Right lung (tissue), 5 donors: ENCODE results near the gene IFIT5. TPM values are rescaled to one million over a fixed set of nuclear protein-coding genes. Genes with fewer than 3 reads are reported as not detected.
"Not testable (repeated sequence)": the region's sequence is repeated elsewhere in the genome, so short reads cannot be mapped to it uniquely, and the experiment has no call there.

ENCODE experiments used
- DNase-seq, 2 donors: peaks; one replicate each; pipeline ENCODE4 v3.0.0-alpha.2; 2013
- polyA plus RNA-seq, 5 donors: library from polyadenylated mRNA; unstranded; fragments of 120-200 nt; gene quantifications; one replicate each; pipeline versions ENCODE4 v1.2.1 to v1.2.3, GENCODE V29; 2013; ENCODE audit warnings: inconsistent platforms in 1 of 5, low replicate concordance in 1 of 5; ENCODE audit not compliant: insufficient read length in 5 of 5, insufficient read depth in 1 of 5

IFIT5 gene
- polyA plus RNA-seq, 5 donors = 14.9 to 22.5 (median 16.5) TPM

- DNase-seq = no peak
Measured at GRCh38 chr10:89425000-89425399, 10.6 kb downstream of the IFIT5 start.

- peak in 1 of 2 donors; percentile 67 for DNase-seq
Measured at GRCh38 chr10:89426230-89426868, 12.0 kb downstream of the IFIT5 start.

GRCh38 chr10:89427629-89428028 lies 13.3 kb downstream of the IFIT5 start:
- no peak for DNase-seq

DNA sequence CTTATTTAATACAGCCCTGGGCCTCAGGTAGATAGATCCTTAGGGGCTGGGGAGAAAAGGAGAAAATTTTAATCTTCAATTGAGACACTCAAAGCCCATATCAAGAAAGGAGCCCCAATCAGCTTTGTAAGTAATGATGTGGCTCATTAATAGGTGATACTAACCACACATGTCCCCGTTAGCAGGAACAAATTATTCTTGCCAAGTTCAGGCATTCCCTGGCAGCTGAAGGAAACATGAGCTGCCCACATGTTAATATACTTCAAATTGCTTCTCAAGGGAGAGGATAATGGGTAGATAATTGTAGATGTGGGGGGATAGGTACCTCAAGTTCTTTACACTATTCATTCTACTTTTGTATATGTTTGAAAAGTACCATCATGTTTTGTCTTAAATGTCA lies 14.5 kb downstream of the IFIT5 start:
- no peak for DNase-seq

DNA sequence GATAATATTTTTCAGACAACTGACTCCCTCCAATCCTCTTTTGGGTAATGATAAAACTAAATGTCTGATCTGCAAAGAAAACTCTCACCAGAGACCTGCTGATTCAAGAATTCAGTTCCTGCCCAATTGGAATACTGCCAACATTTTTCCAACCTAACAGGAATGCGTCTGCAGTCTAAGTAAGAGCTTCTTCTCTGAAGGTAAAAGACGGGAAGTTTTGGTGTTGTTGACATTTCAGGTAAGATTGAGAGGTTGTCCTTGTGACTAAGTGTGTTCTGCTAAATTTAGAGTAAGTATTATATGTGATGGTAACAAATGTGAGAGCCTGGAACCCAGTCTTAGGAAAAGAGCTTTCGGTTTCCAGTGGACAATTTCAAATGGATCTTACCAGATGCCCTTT lies 17.6 kb downstream of the IFIT5 start:
- DNase-seq = no peak

- no peak for DNase-seq
Measured at GRCh38 chr10:89438525-89438924, 24.2 kb downstream of the IFIT5 start.

DNA sequence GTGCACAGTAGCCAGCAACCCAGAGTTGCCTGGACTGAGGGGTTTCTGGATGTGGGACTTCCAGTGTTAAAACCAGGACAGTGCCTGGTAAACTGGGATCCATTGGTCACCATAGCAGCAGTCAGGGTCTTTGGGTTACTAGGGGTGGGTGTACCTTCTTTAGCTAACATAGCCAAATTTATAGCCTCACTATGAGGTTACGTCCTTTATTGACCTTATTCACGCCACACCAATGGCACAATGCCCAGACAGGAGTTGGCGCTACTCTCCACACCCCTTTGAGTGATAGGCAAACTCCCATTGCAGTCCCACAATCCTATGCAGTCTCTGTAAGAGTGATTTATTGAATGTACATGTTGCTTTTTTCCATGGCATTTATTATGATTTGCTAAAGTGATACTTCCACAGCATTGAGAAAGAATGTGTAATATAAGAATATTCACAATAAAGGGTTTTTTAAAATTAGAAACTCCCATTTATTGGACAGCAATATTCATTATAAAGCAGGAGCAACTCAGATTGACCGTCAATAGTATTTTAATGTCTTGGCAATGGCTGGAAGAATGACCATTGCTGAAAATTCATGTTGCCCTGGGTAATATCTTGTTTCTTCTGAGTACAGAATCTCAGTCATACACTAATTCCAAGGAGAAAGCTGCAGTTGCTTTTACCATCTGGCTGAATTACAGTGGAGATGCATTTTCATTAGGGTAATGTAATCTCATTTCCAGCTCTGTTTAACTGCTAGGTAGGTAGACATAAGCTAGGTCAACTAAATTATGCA lies 26.1 kb downstream of the IFIT5 start:
- DNase-seq = no peak

DNA sequence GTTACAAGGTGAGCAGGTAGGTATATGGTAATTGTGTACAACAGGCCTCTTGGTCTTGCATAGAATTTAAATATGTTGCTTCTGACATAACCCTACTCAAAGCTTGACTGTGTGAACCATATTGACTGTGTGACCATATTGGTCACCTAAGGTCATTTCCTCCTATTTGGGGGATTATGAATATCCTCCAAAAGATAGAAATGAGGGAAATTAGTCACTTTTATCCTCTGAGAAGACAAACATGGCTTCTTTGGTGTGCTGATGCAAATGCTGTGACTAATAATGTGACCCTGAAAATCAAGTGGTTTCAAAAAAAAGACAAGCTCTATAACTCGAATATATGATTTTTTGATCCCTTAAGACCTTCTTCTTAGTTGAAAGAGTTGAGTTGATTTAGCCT lies 27.9 kb downstream of the IFIT5 start:
- no peak for DNase-seq

- DNase-seq = not testable (repeated sequence)
Measured at GRCh38 chr10:89444819-89445218, 30.5 kb downstream of the IFIT5 start.

DNA sequence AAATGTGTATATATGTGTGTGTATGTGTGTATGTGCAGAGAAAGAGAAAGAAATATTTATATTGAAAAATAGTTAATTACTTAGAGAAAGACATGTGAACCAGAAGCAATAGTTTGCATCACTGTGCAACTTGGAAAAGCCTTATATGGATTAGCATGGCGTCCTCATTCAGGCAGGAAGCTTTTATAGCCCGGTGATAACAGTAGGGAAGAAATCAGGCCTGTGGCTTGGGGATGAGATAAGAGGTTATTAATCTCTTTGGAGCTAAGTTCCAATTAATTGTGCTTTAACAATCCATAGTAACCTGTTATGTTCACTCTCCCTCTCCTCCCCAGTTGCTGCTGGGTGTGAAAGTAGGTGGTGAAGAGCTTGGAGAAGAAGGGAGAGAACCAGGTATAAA lies 36.5 kb downstream of the IFIT5 start:
- no peak for DNase-seq

- DNase-seq = no peak
Measured at GRCh38 chr10:89452193-89452592, 37.8 kb downstream of the IFIT5 start.

DNA sequence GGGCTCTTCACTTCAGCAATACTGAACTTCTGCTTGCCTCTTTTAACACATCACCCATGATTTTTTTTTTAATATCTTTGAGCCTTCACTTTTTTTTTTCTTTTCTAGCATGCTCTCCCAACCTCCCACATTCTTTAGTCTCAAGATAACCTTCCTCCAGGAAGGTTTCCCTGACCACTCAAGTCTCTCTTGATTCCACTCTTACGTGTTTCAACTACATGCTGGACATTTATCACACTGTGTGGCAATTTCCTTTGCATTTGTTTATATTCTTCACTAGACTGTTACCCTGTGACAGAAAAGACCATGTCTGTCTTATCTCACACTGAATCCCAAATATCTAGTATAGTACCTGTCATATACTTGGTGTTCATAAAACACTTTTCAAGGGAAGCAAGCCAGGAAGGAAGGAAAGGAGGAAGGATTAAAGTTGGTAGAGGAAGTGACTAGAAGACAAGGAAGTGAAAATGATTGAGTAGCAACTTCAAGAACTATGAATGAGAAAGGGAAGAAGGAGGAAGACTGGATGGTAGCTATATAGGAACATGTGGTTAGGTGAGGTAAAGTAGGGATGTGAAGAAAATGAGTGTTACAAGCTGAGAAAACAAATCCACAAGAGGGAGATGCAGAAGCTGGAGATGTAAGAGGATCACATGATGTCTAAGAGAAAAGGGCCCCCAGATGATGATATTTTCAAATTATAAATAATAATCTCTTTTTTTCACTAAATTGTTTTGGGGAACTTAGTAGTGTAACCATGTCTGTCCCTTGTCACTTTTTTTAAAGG lies 40.4 kb downstream of the IFIT5 start:
- DNase-seq = no peak

DNA sequence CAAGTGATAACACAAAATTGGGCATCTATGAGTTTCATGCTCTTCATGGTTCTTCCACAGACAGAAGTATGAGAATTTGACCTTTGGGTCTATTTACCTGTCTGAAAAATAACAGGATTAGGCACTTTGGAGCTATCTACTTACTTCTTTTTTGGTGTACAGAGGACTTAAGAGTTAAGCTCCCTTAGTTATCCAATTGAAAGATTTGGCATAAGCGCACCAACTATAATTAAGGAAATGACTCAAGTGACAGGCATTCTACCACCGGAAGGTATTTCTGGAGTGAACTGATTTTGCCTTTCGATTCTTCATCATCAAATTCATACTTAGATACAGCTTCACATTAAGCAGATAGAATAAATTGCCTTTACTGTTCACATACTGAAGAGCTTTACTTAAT lies 43.9 kb downstream of the IFIT5 start:
- no peak for DNase-seq

DNA sequence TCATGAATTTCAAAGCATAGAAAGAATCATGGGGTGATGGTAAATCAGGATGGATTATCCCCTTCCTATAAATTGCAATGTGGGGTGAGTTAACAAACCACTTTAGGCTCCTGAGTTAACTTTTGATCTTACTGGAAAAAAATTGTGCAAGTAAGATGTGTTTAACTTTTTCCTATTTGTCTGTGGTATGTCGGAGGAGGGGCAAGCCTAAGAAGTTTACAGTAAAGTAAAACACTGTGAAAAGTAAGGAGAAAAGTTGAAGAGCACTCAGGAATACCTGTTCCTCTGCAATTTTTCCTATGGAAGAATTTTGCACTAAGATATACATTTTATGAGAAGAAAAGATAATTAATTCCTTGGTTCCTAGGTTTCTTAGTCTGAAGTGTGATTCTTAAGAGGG lies 44.4 kb downstream of the IFIT5 start:
- DNase-seq = no peak

DNA sequence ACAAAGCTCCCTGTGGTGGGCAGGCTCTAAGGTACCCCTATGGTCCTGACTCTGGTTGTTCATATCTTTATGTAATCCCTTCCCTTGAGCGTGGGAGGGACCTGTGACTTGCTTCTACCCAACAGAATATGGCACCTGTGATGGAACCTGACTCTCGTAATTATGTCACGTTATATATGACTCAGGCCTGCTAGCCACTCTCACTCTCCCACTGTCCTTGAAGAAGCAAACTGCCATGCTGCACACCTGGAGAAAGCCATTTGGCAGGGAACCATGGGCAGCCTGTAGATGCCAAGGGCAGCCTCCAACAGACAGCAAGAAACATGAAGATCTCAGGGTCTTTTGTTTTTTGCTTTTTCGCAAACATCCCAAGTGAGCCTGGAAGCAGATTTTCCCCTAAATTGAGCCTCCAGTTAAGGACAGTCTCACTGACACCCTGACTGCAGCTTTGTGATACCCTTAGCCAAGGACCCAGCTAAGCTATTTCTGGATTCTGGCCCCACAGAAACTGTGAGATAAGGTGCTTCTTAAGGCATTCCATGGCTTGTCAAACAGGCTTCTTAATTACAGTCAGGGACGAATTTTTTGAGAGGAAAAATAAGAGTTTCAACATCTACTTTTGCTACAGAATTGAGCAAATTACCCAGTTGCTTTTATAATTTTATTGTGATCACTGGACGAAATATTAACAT lies 49.6 kb downstream of the IFIT5 start:
- DNase-seq = no peak

GRCh38 chr10:89465196-89465595 lies 50.8 kb downstream of the IFIT5 start:
- no peak for DNase-seq

GRCh38 chr10:89466599-89467035 lies 52.2 kb downstream of the IFIT5 start:
- no peak for DNase-seq

- DNase-seq = no peak
Measured at GRCh38 chr10:89468191-89468965, 54.0 kb downstream of the IFIT5 start.

GRCh38 chr10:89469517-89469916 lies 55.1 kb downstream of the IFIT5 start:
- no peak for DNase-seq
